Fibroblast of skin of left biceps (primary cell): ENCODE data around the gene EVI5L.
"Not testable (repeated sequence)": the region's sequence is repeated elsewhere in the genome, so short reads cannot be mapped to it uniquely, and the experiment has no call there.

Source experiments
- DNase-seq, 2 experiments: peaks; one replicate each; pipeline ENCODE4 v3.0.0-alpha.2; 2013; ENCODE audit warnings: low read depth in 2 of 2

The EVI5L gene

GRCh38 chr19:7871437-7872305, 41.7 kb downstream of the EVI5L start:
- peak; percentile 43 to 44 for DNase-seq

GRCh38 chr19:7872306-7873204, 42.5 kb downstream of the EVI5L start:
- DNase-seq, result no peak

DNA sequence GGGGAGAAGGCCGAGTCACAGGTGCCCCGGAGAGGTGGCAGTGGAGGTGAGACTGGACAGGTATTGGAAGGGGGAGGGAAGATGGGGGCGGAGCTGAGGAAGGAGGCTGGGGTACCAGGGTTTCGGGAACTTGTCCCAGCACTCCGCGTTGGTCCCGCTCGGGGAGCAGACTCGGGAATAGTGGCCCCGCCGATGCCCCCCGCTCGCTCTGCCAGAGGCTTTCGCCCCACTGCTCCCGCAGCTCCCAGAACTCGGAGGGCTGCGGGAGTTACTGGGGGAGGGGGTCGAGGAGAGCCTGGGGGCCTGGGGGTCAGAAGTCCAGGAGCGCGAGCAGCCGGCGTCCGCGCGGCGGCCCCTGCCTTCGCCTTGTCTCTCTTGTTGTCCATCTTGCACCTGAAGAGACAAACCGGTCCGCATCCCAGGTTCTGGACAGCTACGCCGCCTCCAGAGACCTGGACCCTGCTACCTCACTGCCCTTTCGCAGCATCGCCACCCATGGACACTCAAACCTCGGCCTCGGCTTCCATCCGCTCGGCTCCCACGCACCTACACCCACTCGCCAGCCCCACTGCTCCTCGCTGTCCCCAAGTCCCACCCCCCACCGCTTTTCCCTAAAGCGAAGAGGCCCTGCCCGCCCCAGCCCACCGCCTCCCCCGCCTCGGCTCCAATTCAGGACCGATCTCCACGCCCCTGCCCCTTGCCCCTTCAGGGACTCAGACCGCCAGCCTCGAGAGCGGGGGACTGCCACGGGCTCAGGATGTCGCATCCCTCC, 43.5 kb downstream of the EVI5L start:
- no peak for DNase-seq

DNA sequence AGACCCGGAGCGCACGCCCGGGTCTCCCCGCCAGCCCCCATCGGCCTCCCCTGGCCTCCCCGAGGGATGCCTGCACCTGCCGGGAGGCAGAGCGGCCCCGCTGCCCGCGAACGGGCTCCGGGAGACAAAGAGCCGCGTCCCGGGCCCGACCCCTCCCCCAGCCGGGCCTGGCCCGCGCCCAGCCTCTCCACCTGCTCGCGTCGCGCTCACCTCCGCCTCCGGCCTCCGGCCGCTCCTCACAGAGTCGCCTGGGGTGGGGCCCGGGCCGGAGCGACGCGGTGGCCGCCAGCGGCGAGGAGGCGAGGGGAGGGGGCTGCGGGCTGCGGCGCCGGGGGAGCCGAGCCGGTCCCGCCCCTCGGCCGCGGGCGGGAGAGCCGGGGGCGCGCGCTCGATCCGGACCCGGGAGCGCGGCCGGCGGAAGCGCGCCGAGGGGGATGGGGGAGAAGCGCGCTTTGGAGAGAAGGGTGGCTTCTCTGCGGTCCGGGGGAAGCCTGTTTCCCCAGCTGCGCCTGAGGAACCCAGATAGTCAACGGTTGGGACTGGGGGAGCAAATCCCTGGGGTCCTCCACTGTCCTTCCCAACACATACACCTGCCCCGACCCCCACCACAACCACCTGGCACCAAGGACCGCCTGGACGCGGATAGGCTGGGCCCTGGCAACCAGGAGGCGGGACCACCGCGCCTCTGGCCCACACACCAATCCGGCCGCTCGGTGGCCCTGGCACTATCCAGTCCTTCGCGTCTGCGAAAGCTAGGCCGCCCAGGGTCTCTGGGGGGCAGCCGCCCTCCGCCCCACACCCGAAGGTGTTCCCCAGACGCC, 44.3 kb downstream of the EVI5L start, which contains the start of gene PRR36:
PRR36 (minus strand) TSS at position 315 of the 821 bp plus-strand sequence. CDS start 701 bp downstream, outside the sequence.
- no peak for DNase-seq

DNA sequence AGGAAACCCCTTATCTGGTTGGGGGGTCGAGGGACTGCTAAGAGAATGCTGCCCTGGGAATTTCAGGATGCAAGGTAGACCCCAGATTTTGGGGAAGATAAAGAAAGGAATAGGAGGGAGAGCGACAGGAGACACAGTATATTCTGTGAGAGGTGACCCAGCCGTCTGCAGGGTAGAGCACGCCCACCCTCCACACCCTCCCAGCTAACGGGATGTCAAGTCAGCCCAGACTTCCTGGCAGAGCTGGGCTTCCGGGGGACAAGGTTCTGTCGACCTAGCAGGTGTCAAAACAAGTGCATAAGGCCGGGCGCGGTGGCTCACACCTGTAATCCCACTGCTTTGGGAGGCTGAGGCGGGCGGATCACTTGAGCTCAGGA, 44.9 kb downstream of the EVI5L start:
- DNase-seq, result no peak

DNA sequence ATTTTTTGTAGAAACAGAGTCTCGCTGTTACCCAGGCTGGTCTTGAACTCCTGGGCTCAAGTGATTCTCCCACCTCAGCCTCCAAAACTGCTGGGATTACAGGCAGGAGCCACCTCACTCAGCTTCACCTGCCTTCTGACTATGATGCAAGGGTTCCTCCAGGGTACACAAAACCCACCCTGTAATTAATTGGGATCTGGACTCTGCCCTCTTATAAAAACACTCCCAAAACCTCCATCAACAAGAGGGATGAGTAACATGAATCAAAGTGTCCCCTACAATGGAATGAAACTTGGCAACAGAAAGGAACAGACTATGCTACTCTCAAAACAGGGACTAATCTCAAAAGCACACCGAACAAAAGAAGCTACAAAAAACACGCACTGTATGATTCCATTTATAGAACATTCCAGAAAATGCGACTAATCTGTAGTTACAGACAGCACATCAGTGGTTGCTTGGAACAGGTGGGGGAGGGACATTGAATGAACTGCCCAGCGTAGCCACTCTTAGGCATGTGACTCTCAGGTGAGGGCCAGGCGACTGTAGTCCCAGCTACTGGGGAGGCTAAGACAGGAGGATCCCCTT, 47.3 kb downstream of the EVI5L start:
- no peak for DNase-seq

GRCh38 chr19:7879111-7879807, 49.2 kb downstream of the EVI5L start:
- no peak for DNase-seq

GRCh38 chr19:7879836-7880235, 49.8 kb downstream of the EVI5L start:
- DNase-seq, result no peak

DNA sequence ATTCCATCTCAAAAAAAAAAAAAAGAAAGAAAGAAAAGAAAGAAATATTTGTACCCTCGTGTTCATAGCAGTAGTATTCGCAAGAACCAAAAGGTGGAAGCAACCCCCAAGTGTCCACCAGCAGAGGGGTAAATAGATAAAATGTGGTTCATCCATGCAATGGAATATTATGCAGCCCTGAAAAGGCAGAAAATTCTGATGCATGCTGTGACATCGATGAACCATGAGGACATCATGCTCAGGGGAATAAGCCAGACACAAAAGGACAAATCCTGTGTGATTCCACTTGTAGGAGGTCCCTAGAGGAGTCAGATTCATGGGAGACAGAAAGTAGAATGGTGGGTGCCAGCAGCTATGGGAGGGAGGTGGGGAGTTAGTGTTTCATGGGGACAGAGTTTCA, 51.9 kb downstream of the EVI5L start:
- DNase-seq, result no peak

- DNase-seq, result no peak
Measured at GRCh38 chr19:7883105-7883504, 53.1 kb downstream of the EVI5L start.

- DNase-seq, result no peak
Measured at GRCh38 chr19:7883796-7884570, 54.0 kb downstream of the EVI5L start.

- no peak for DNase-seq
Measured at GRCh38 chr19:7885818-7886217, 55.8 kb downstream of the EVI5L start.

GRCh38 chr19:7887408-7888144, 57.6 kb downstream of the EVI5L start:
- no peak for DNase-seq

- peak in 1 of 2 experiments; percentile 28 for DNase-seq
Measured at GRCh38 chr19:7888145-7888825, 58.3 kb downstream of the EVI5L start, which contains the start of gene LRRC8E. TSS of gene LRRC8E (plus strand) at chr19:7888510. CDS start at chr19:7895604, 7,094 bp downstream.

- DNase-seq, result no peak
Measured at GRCh38 chr19:7888826-7889217, 58.8 kb downstream of the EVI5L start.

DNA sequence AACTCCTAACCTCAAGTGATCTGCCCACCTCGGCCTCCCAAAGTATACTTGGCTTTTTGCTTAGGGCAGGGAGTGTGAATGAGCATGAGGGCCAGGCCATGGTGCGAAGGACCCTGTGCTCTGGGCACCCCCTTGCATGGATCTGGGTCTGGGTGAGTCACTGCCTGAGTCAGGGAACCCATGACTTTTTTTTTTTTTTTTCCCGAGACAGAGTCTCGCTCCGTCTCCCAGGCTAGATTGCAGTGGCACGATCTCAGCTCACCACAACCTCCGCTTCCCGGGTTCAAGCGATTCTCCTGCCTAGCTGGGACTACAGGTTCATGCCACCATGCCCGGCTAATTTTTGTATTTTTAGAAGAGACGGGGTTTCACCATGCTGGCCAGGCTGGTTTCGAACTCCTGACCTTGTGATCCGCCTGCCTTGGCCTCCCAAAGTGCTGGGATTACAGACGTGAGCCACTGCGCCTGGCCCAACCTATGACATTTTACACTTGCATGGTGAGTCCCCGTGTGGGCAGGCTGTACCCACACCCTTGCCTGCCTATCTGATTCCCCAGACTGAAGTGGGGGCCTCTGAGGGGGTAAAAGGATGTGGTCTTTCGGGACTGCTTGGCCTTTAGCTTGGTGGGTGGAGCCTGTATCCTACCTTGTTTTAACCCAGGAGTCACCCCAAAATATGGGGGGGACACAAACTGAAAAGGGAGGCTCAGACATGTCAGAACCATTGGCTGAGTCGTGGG, 63.5 kb downstream of the EVI5L start:
- DNase-seq, result not testable (repeated sequence)
